Measurements from ENCODE around the gene COTL1. TPM values are rescaled to one million over a fixed set of nuclear protein-coding genes. Genes with fewer than 3 reads are reported as not detected.

The COTL1 gene
- total and polyA plus RNA-seq, 9 of the 15 experiments (the other 6 are each of a cell fraction or from before 2014, with no cell fraction given) = 27.7 to 185 (median 72.5) TPM

GRCh38 chr16:84647828-84648594 is 30.1 kb upstream of the COTL1 start, which contains the start of gene KLHL36 (continued):
- no peak for TF ChIP-seq HBP1 (CRISPR knock-in tag; IDR thresholded peaks at IDR 0.05)
- TF ChIP-seq KHSRP (IDR thresholded peaks at IDR 0.05) = no peak
- TF ChIP-seq CTBP1 (IDR thresholded peaks at IDR 0.05; ENCODE audit: borderline replicate concordance) = peak; percentile 48; the same call in 1 of the 2 replicates
- TF ChIP-seq CHAMP1 (IDR thresholded peaks at IDR 0.05) = no peak
- no peak for TF ChIP-seq SREBF1 (IDR thresholded peaks at IDR 0.05; ENCODE audit: borderline replicate concordance, low read depth, low read length)
- peak; percentile 86; the same call in 1 of the 2 replicates for TF ChIP-seq FOXK1 (CRISPR knock-in tag; IDR thresholded peaks at IDR 0.05; ENCODE audit: borderline replicate concordance)
- no peak for TF ChIP-seq HDGF (IDR thresholded peaks at IDR 0.05)
- TF ChIP-seq HEY1 (CRISPR knock-in tag; IDR thresholded peaks at IDR 0.05; ENCODE audit: borderline replicate concordance) = no peak
- no peak for TF ChIP-seq BRCA1 (IDR thresholded peaks at IDR 0.05)
- no peak for TF ChIP-seq BRCA1 (CRISPR knock-in tag; IDR thresholded peaks at IDR 0.05)
- no peak for TF ChIP-seq ILK (tag; IDR thresholded peaks at IDR 0.05; ENCODE audit: borderline replicate concordance, low read depth)
- no peak for TF ChIP-seq CREM (IDR thresholded peaks at IDR 0.05; ENCODE audit: low read depth)
- TF ChIP-seq PHB2 (IDR thresholded peaks at IDR 0.05; ENCODE audit: low read depth) = no peak
- TF ChIP-seq, protein P1, sequence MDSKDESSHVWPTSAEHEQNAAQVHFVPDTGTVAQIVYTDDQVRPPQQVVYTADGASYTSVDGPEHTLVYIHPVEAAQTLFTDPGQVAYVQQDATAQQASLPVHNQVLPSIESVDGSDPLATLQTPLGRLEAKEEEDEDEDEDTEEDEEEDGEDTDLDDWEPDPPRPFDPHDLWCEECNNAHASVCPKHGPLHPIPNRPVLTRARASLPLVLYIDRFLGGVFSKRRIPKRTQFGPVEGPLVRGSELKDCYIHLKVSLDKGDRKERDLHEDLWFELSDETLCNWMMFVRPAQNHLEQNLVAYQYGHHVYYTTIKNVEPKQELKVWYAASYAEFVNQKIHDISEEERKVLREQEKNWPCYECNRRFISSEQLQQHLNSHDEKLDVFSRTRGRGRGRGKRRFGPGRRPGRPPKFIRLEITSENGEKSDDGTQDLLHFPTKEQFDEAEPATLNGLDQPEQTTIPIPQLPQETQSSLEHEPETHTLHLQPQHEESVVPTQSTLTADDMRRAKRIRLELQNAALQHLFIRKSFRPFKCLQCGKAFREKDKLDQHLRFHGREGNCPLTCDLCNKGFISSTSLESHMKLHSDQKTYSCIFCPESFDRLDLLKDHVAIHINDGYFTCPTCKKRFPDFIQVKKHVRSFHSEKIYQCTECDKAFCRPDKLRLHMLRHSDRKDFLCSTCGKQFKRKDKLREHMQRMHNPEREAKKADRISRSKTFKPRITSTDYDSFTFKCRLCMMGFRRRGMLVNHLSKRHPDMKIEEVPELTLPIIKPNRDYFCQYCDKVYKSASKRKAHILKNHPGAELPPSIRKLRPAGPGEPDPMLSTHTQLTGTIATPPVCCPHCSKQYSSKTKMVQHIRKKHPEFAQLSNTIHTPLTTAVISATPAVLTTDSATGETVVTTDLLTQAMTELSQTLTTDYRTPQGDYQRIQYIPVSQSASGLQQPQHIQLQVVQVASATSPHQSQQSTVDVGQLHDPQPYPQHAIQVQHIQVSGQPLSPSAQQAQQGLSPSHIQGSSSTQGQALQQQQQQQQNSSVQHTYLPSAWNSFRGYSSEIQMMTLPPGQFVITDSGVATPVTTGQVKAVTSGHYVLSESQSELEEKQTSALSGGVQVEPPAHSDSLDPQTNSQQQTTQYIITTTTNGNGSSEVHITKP (IDR thresholded peaks at IDR 0.05; ENCODE audit: partially characterized antibody) = no peak
- no peak for TF ChIP-seq PTTG1 (tag; IDR thresholded peaks at IDR 0.05; ENCODE audit: low read depth)
- 0 out of 4 replicates have a peak, but pooled peaks of 1 of the 2 experiments have one; percentile 4 for TF ChIP-seq RCOR1 (IDR thresholded peaks at IDR 0.05; ENCODE audit: borderline replicate concordance in 1 of 2, low read depth in 2 of 2, low read length in 2 of 2)
- TF ChIP-seq, protein P2, sequence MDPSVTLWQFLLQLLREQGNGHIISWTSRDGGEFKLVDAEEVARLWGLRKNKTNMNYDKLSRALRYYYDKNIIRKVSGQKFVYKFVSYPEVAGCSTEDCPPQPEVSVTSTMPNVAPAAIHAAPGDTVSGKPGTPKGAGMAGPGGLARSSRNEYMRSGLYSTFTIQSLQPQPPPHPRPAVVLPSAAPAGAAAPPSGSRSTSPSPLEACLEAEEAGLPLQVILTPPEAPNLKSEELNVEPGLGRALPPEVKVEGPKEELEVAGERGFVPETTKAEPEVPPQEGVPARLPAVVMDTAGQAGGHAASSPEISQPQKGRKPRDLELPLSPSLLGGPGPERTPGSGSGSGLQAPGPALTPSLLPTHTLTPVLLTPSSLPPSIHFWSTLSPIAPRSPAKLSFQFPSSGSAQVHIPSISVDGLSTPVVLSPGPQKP (CRISPR knock-in tag; IDR thresholded peaks at IDR 0.05) = 0 out of 2 replicates have a peak, but pooled peaks have one; percentile 74
- no peak for TF ChIP-seq RBM22 (IDR thresholded peaks at IDR 0.05; ENCODE audit: low read depth, low read length, poor library complexity, severe bottlenecking)
- TF ChIP-seq TBP (optimal IDR thresholded peaks at IDR 0.05; ENCODE audit: low read depth, low read length) = no peak
- 0 out of 2 replicates have a peak, but pooled peaks have one; percentile 16 for TF ChIP-seq ELF2 (CRISPR knock-in tag; IDR thresholded peaks at IDR 0.05)
- TF ChIP-seq NUFIP1 (IDR thresholded peaks at IDR 0.05; ENCODE audit: partially characterized antibody) = no peak

Data from K562 (cell line).